ENCODE measurements around the gene CDK1.
"Not testable (repeated sequence)": the region's sequence is repeated elsewhere in the genome, so short reads cannot be mapped to it uniquely, and the experiment has no call there.

Gene CDK1

GRCh38 chr10:60834401-60834800 lies 56.1 kb downstream of the CDK1 start:
- H3K4me3 ChIP-seq (ENCODE audit: low read length): no peak overlapping the region
- no peaks in the 10 kb centered on the region for H3K36me3 ChIP-seq (ENCODE audit: insufficient read depth, low read length)
- no peak overlapping the region for H3K9ac ChIP-seq (ENCODE audit: low read depth, low read length)
- no peak overlapping the region for H3K27ac ChIP-seq (ENCODE audit: low read depth, low read length)
- no peaks in the 10 kb centered on the region for H3K9me3 ChIP-seq (ENCODE audit: insufficient read depth, low read depth, low read length)
- H3K27me3 ChIP-seq (ENCODE audit: insufficient read depth, low read length): no peaks in the 10 kb centered on the region
- H3K4me1 ChIP-seq (ENCODE audit: insufficient read depth, low read length): no peaks in the 10 kb centered on the region

- no peak overlapping the region for H3K9ac ChIP-seq (ENCODE audit: low read depth, low read length)
- H3K36me3 ChIP-seq (ENCODE audit: insufficient read depth, low read length): no peaks in the 10 kb centered on the region
- H3K9me3 ChIP-seq (ENCODE audit: insufficient read depth, low read depth, low read length): no peaks in the 10 kb centered on the region
- 98% methylated on average over 2 of the region's 2 CpGs for WGBS
- H3K4me3 ChIP-seq (ENCODE audit: low read length): no peak overlapping the region
- no peaks in the 10 kb centered on the region for H3K27me3 ChIP-seq (ENCODE audit: insufficient read depth, low read length)
- H3K4me1 ChIP-seq (ENCODE audit: insufficient read depth, low read length): no peaks in the 10 kb centered on the region
- H3K27ac ChIP-seq (ENCODE audit: low read depth, low read length): no peak overlapping the region
These were observed 56.8 kb downstream of the CDK1 start for GRCh38 chr10:60835049-60835448.

GRCh38 chr10:60841227-60841626 lies 62.9 kb downstream of the CDK1 start:
- not testable (repeated sequence) for H3K9ac ChIP-seq (ENCODE audit: low read depth, low read length); H3K4me1 ChIP-seq (ENCODE audit: insufficient read depth, low read length); H3K4me3 ChIP-seq (ENCODE audit: low read length); H3K9me3 ChIP-seq (ENCODE audit: insufficient read depth, low read depth, low read length); H3K36me3 ChIP-seq (ENCODE audit: insufficient read depth, low read length); H3K27ac ChIP-seq (ENCODE audit: low read depth, low read length); H3K27me3 ChIP-seq (ENCODE audit: insufficient read depth, low read length)
- 98% methylated on average over 5 of the region's 10 CpGs for WGBS

GRCh38 chr10:60842694-60843093 lies 64.4 kb downstream of the CDK1 start:
- H3K36me3 ChIP-seq (ENCODE audit: insufficient read depth, low read length): no peaks in the 10 kb centered on the region
- H3K27ac ChIP-seq (ENCODE audit: low read depth, low read length): no peak overlapping the region
- H3K9me3 ChIP-seq (ENCODE audit: insufficient read depth, low read depth, low read length): no peaks in the 10 kb centered on the region
- WGBS: 92% methylated on average over 1 of the region's 1 CpG
- no peak overlapping the region for H3K4me3 ChIP-seq (ENCODE audit: low read length)
- H3K4me1 ChIP-seq (ENCODE audit: insufficient read depth, low read length): no peaks in the 10 kb centered on the region
- no peaks in the 10 kb centered on the region for H3K27me3 ChIP-seq (ENCODE audit: insufficient read depth, low read length)
- H3K9ac ChIP-seq (ENCODE audit: low read depth, low read length): no peak overlapping the region

All from HUES64 (cell line).